Vagina (tissue), 2 donors: ENCODE results near the gene PWWP2A. TPM values are rescaled to one million over a fixed set of nuclear protein-coding genes. Genes with fewer than 3 reads are reported as not detected.

Source experiments
- DNase-seq, 2 donors: peaks; one replicate each; pipeline ENCODE4 v3.0.0-alpha.2; 2017; ENCODE audit errors: extremely low spot score in 2 of 2
- H3K27ac ChIP-seq: fragments of 200-600 bp; sonication (generic); one replicate; pipeline ENCODE4 v1.5.1; 2019
- H3K27me3 ChIP-seq: fragments of 200-600 bp; sonication (generic); one replicate; pipeline ENCODE4 v1.5.1; 2019
- H3K36me3 ChIP-seq, 2 donors: fragments of 200-600 bp; sonication (generic); one replicate each; pipeline ENCODE4 v1.5.1; 2017 to 2019
- H3K4me1 ChIP-seq: fragments of 200-600 bp; sonication (generic); one replicate; pipeline ENCODE4 v1.5.1; 2019
- H3K4me3 ChIP-seq, 2 donors: fragments of 200-600 bp; sonication (generic); 1 replicate in 1 of 2; 2 replicates in 1 of 2; pipeline ENCODE4 v1.5.1; 2016 to 2019
- H3K9me3 ChIP-seq: fragments of 200-600 bp; sonication (generic); one replicate; pipeline ENCODE4 v1.5.1; 2019
- CTCF ChIP-seq, 3 experiments: fragments of 450-650 bp in 2 of 3; fragments of 200-600 bp in 1 of 3; sonication (generic) in 1 of 3; IDR thresholded peaks; one replicate each; pipeline ENCODE4 v1.5.1; 2017 to 2019; ENCODE audit warnings: antibody characterized with exemption in 3 of 3, mild to moderate bottlenecking in 2 of 3, moderate library complexity in 2 of 3
- POLR2A ChIP-seq, 2 donors: fragments of 450-650 bp; IDR thresholded peaks; one replicate each; pipeline ENCODE4 v1.6.1; 2017; ENCODE audit warnings: antibody characterized with exemption in 2 of 2, mild to moderate bottlenecking in 2 of 2, moderate library complexity in 2 of 2
- POLR2AphosphoS5 ChIP-seq, 2 donors: sonication (generic); formaldehyde crosslinking; IDR thresholded peaks; one replicate each; pipeline ENCODE4 v1.9.0; 2017; ENCODE audit warnings: antibody characterized with exemption in 2 of 2, mild to moderate bottlenecking in 2 of 2, low read depth in 1 of 2; ENCODE audit not compliant: insufficient read depth in 1 of 2
- intact Hi-C: fragments of 100-400 bp; cut with DNase I; formaldehyde crosslinking; loops from one replicate; pipeline ENCODE4 v1.15.1; 2023
- total RNA-seq: library from RNA; depleted of rRNA; stranded (reverse); fragments of >200 nt; gene quantifications from one replicate; pipeline ENCODE4 v1.2.3, GENCODE V29; 2016

The PWWP2A gene
- total RNA-seq, 1 donor from 2014 or later = 19.9 TPM

- no peak for DNase-seq
- no peak for TF ChIP-seq POLR2A (IDR thresholded peaks at IDR 0.05)
- Histone ChIP-seq H3K4me1 (peaks cover 13% of the 10 kb centered on the region), H3K27me3 (no peaks in the 10 kb centered on the region), H3K4me3 (no peak overlapping the region), H3K9me3 (no peaks in the 10 kb centered on the region), H3K27ac (no peak overlapping the region), H3K36me3 (no peaks in the 10 kb centered on the region)
- intact Hi-C loops = no loop called here
Measured at GRCh38 chr5:160084144-160084543, 35.1 kb downstream of the PWWP2A start.

- no peak overlapping the region for H3K27ac ChIP-seq
- no peaks in the 10 kb centered on the region for H3K36me3 ChIP-seq
- no peaks in the 10 kb centered on the region for H3K9me3 ChIP-seq
- H3K4me3 ChIP-seq = no peak overlapping the region
- intact Hi-C loops = no loop called here
- H3K4me1 ChIP-seq = peaks cover 13% of the 10 kb centered on the region
- no peaks in the 10 kb centered on the region for H3K27me3 ChIP-seq
- TF ChIP-seq POLR2AphosphoS5 (IDR thresholded peaks at IDR 0.05; ENCODE audit: insufficient read depth in 1 of 2, low read depth in 1 of 2) (no peak), CTCF (IDR thresholded peaks at IDR 0.05) (no peak), POLR2A (IDR thresholded peaks at IDR 0.05) (no peak)
- no peak for DNase-seq
Measured at GRCh38 chr5:160083501-160083900, 35.7 kb downstream of the PWWP2A start.

GRCh38 chr5:160082614-160083500 lies 36.4 kb downstream of the PWWP2A start:
- no peak for DNase-seq
- H3K4me1 ChIP-seq = peaks cover 13% of the 10 kb centered on the region
- H3K27ac ChIP-seq = no peak overlapping the region
- H3K4me3 ChIP-seq = no peak overlapping the region
- intact Hi-C loops = no loop called here
- no peaks in the 10 kb centered on the region for H3K36me3 ChIP-seq
- no peak for TF ChIP-seq CTCF (IDR thresholded peaks at IDR 0.05)
- TF ChIP-seq POLR2AphosphoS5 (IDR thresholded peaks at IDR 0.05; ENCODE audit: insufficient read depth in 1 of 2, low read depth in 1 of 2) = no peak
- no peak for TF ChIP-seq POLR2A (IDR thresholded peaks at IDR 0.05)
- no peaks in the 10 kb centered on the region for H3K27me3 ChIP-seq
- H3K9me3 ChIP-seq = no peaks in the 10 kb centered on the region

GRCh38 chr5:160081495-160081894 lies 37.8 kb downstream of the PWWP2A start:
- H3K27ac ChIP-seq = no peak overlapping the region
- H3K4me1 ChIP-seq = peaks cover 13% of the 10 kb centered on the region
- H3K27me3 ChIP-seq = no peaks in the 10 kb centered on the region
- intact Hi-C loops = no loop called here
- no peak for TF ChIP-seq CTCF (IDR thresholded peaks at IDR 0.05)
- TF ChIP-seq POLR2A (IDR thresholded peaks at IDR 0.05) = no peak
- no peak for TF ChIP-seq POLR2AphosphoS5 (IDR thresholded peaks at IDR 0.05; ENCODE audit: insufficient read depth in 1 of 2, low read depth in 1 of 2)
- H3K9me3 ChIP-seq = no peaks in the 10 kb centered on the region
- DNase-seq = no peak
- H3K36me3 ChIP-seq = peaks cover 0 to 9% of the 10 kb centered on the region in 2 donors
- H3K4me3 ChIP-seq = no peak overlapping the region

GRCh38 chr5:160079753-160080152 lies 39.5 kb downstream of the PWWP2A start:
- H3K36me3 ChIP-seq = peaks cover 0 to 9% of the 10 kb centered on the region in 2 donors
- no peak overlapping the region for H3K27ac ChIP-seq
- H3K4me1 ChIP-seq = peaks cover 13% of the 10 kb centered on the region
- H3K4me3 ChIP-seq = no peak overlapping the region
- intact Hi-C loops = no loop called here
- H3K9me3 ChIP-seq = no peaks in the 10 kb centered on the region
- TF ChIP-seq CTCF (IDR thresholded peaks at IDR 0.05) (no peak), POLR2AphosphoS5 (IDR thresholded peaks at IDR 0.05; ENCODE audit: insufficient read depth in 1 of 2, low read depth in 1 of 2) (no peak), POLR2A (IDR thresholded peaks at IDR 0.05) (no peak)
- no peak for DNase-seq
- no peaks in the 10 kb centered on the region for H3K27me3 ChIP-seq
